Brain microvascular endothelial cell (primary cell): Measurements from ENCODE around the gene RYR3.

ENCODE experiments used
- DNase-seq: peaks from one replicate; pipeline ENCODE4 v3.0.0-alpha.2; 2020
- H3K27ac ChIP-seq: fragments of 250-450 bp; sonication (Bioruptor Pico); 2 replicates; pipeline ENCODE4 v1.5.1; 2020; ENCODE audit warnings: mild to moderate bottlenecking, moderate library complexity
- H3K27me3 ChIP-seq: fragments of 250-450 bp; sonication (Bioruptor Pico); replicated peaks from 2 replicates; pipeline ENCODE4 v1.5.1; 2020; ENCODE audit warnings: mild to moderate bottlenecking
- H3K36me3 ChIP-seq: fragments of 250-450 bp; sonication (Bioruptor Pico); replicated peaks from 2 replicates; pipeline ENCODE4 v1.5.1; 2020; ENCODE audit warnings: mild to moderate bottlenecking
- H3K4me3 ChIP-seq: 2 replicates; pipeline ENCODE4 v1.5.1; 2011; ENCODE audit warnings: low read depth, mild to moderate bottlenecking, control low read depth, low read length, moderate library complexity
- CTCF ChIP-seq: IDR thresholded peaks from 2 replicates; pipeline ENCODE4 v1.5.1; 2011; ENCODE audit warnings: low read depth, mild to moderate bottlenecking, moderate library complexity, low read length, control low read depth, inconsistent platforms; ENCODE audit errors: missing control alignments
- in situ Hi-C: cut with HindIII; loops from 2 replicates; pipeline ENCODE4 v1.10.0; 2017; ENCODE audit warnings: low sequenced_read_pairs, low pct_ligation_motif_present

RYR3 gene

DNA sequence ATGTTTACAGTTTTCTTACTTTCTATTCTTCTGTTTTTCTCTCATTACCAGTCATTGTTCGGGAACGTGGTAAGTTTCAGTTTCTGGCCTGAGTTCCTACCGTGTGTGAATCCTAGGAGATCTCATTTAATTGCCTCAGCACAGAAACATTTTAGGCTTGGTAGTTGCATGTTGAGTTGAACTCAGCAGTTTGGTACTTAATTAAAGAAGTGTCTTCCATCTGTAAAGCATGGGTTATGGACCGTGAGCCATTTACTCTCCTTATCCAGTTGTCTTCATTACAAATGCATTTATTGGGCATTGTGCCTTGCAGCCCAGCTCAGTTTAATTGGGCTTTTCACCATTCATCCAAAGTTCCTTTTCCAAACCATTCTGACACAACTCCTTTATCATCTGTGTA, 515.4 kb downstream of the RYR3 start:
- Histone ChIP-seq H3K36me3 (no peaks in the 10 kb centered on the region), H3K27ac (no peak overlapping the region), H3K4me3 (no peak overlapping the region), H3K27me3 (no peaks in the 10 kb centered on the region)
- DNase-seq = no peak
- in situ Hi-C loops = no loop called here
- no peak for TF ChIP-seq CTCF

- TF ChIP-seq CTCF = no peak
- Histone ChIP-seq H3K27ac (no peak overlapping the region), H3K27me3 (no peaks in the 10 kb centered on the region), H3K36me3 (no peaks in the 10 kb centered on the region), H3K4me3 (no peak overlapping the region)
- no peak for DNase-seq
- in situ Hi-C loops = no loop called here
These were observed 519.6 kb downstream of the RYR3 start for GRCh38 chr15:33830351-33830750.

GRCh38 chr15:33831646-33832045, 520.9 kb downstream of the RYR3 start:
- Histone ChIP-seq H3K36me3 (no peaks in the 10 kb centered on the region), H3K27ac (no peak overlapping the region), H3K4me3 (no peak overlapping the region), H3K27me3 (no peaks in the 10 kb centered on the region)
- in situ Hi-C loops = no loop called here
- DNase-seq = no peak
- no peak for TF ChIP-seq CTCF

DNA sequence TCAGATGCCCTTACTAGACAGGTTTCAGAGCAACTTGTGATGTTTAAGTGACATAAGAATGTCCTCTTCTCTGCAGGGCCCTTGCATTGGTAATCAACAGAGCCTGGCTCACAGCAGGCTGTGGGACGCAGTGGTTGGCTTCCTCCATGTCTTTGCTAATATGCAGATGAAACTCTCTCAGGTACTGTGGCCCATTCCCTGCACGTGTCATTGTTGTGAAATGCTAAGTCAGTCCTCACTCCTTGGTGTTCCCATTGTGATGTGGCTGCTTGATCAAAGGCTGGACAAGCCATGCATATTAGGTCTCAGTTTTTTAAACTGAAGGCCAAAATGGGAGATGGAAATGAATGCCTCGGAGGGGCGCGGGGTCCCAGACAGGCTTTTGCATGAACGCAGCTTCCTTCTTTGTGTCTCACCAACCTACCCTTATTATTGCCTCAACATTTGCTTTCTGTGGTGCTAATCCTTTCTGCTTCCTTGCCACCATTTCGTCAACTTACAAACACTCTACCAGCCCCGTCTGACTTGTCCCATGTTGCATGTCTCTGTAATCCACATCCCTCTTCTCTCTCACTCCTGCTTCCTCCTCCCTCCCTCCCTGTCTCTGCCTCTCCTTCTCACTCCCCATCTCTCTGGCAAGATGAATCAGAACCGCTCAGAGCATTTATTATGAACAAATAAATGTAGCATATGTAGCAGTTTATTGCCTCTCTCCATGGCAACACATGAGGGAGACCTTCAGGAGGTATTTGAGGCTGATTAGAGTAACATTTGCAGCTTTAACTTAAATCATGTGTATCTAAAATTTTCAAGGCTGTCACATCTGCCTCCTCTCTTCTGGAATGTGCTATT, 524.4 kb downstream of the RYR3 start:
- Histone ChIP-seq H3K27ac (no peak overlapping the region), H3K27me3 (no peaks in the 10 kb centered on the region), H3K4me3 (no peak overlapping the region), H3K36me3 (no peaks in the 10 kb centered on the region)
- in situ Hi-C loops = no loop called here
- DNase-seq = no peak
- no peak for TF ChIP-seq CTCF

DNA sequence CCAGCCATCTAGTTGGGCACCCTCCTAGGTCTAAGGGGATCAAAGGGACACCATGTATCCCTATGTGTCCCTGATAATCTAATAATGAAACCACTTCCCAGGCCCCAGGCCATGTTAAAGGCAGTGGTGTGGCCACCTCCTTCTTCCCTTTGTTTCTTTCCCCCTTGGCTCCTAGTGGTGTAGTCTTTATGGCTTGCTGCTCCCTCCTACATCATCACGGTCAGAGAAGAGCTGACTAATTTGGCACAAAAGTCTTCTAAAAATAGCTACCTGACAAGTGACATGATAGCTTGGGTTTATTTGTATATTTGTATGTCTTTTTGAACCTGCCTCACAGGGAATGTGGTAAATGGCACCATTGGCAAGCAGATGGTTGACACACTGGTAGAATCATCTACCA, 526.5 kb downstream of the RYR3 start:
- no peak for DNase-seq
- Histone ChIP-seq H3K4me3 (no peak overlapping the region), H3K27me3 (no peaks in the 10 kb centered on the region), H3K27ac (no peak overlapping the region), H3K36me3 (no peaks in the 10 kb centered on the region)
- TF ChIP-seq CTCF = no peak
- in situ Hi-C loops = no loop called here

DNA sequence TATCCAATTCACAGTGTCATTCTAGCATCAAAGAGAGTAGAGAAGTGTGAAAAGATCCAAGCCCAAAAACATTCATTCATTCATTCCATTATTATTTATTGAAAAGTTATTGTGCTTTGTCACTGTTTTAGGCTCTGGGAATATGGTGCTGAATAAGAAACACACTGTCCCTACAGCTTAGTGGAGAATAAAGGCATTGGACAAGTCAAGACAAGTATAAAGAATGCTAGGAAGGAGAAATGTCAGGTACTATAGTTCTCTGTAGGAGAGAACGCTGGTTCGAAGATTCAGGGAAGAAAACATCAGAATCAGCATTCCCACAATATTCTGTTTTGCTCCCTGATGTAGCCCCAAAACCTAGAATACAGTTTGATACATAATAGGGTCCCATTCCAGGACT, 528.8 kb downstream of the RYR3 start:
- Histone ChIP-seq H3K4me3 (no peak overlapping the region), H3K27me3 (no peaks in the 10 kb centered on the region), H3K36me3 (no peaks in the 10 kb centered on the region), H3K27ac (no peak overlapping the region)
- no peak for DNase-seq
- TF ChIP-seq CTCF = no peak
- in situ Hi-C loops = no loop called here
